T-helper 17 cell (primary cell): ENCODE measurements around the gene ATF3. TPM values are rescaled to one million over a fixed set of nuclear protein-coding genes. Genes with fewer than 3 reads are reported as not detected.
A peak's percentile ranks its signal among the peaks of the same experiment; 100 is the strongest.

Source experiments
- ATAC-seq: fragments of 150-1000 bp; cut with Tn5 transposase; 2 replicates; pipeline ENCODE4 v1.10.0; 2021; ENCODE audit warnings: mild to moderate bottlenecking, moderate library complexity
- DNase-seq, 3 donors: peaks; one replicate each; pipeline versions ENCODE4 v3.0.0 to v3.0.0-alpha.2; 2020 to 2021
- H3K9me3 ChIP-seq: one replicate; pipeline ENCODE4 v1.7.0; 2013; ENCODE audit warnings: low read length, mild to moderate bottlenecking; ENCODE audit not compliant: control insufficient read depth, poor library complexity, severe bottlenecking
- H3K27ac Mint-ChIP-seq: one replicate; pipeline ENCODE4 v1.8.0; 2022; ENCODE audit warnings: mild to moderate bottlenecking, moderate library complexity, mixed read lengths
- H3K27me3 Mint-ChIP-seq: one replicate; pipeline ENCODE4 v1.8.0; 2022; ENCODE audit warnings: mixed read lengths
- H3K36me3 Mint-ChIP-seq: one replicate; pipeline ENCODE4 v1.8.0; 2022; ENCODE audit warnings: low read depth, mixed read lengths
- H3K4me1 Mint-ChIP-seq: one replicate; pipeline ENCODE4 v1.8.0; 2022; ENCODE audit warnings: mild to moderate bottlenecking, mixed read lengths
- H3K4me3 Mint-ChIP-seq: one replicate; pipeline ENCODE4 v1.8.0; 2022; ENCODE audit warnings: mild to moderate bottlenecking, moderate library complexity, mixed read lengths
- total RNA-seq, 4 donors: library from RNA in 2 of 4; stranded (reverse) in 2 of 4; gene quantifications; one replicate each; pipeline ENCODE4 v1.2.3 and lab custom pipeline; 2022 to 2026

ATF3 gene
- total RNA-seq, 2 donors from 2014 or later: 53.0 to 72.5 TPM

DNA sequence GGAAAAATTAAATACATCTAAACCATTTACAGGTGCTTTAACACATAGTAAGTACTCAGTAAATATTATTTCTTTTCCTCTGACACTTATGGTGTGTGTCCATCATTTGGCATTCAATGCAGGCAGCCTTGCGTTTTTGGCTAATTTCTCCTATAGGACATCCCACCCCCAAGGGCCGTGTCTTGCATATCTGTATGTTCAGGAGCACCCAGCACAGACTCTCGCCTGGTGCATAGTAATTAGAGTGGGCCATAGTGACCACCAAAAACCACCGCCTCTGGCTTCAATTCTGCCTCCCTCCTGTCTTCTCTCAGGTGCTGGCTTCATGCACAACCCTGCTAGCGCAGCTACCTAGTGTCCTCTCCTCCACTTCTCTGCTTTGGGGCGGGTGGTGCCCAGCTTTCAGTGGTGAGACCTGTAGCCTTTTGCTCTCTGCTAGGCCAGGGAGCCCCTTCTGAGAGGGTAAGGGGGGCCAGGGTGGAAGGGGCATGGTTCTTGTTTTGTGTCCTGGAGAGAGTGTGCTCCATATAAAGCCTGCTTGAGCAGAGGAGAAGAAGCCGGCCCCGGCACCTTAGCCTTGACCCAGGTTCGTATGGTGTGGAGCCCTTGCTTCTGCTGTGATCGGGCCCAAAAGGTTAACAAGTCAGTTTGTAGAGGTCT is 57.7 kb downstream of the ATF3 start:
- H3K9me3 ChIP-seq: no peaks in the 10 kb centered on the region
- no peak overlapping the region for H3K27ac Mint-ChIP-seq
- ATAC-seq (no peak), DNase-seq (no peak)
- H3K4me3 Mint-ChIP-seq: no peak overlapping the region
- H3K4me1 Mint-ChIP-seq: peaks cover 6% of the 10 kb centered on the region
- H3K27me3 Mint-ChIP-seq: peaks cover 29% of the 10 kb centered on the region
- H3K36me3 Mint-ChIP-seq: no peaks in the 10 kb centered on the region

GRCh38 chr1:212667223-212668139 is 58.9 kb downstream of the ATF3 start:
- ATAC-seq (no peak), DNase-seq (no peak)
- no peak overlapping the region for H3K27ac Mint-ChIP-seq
- peak overlapping the region; percentile 9 for H3K4me3 Mint-ChIP-seq
- peaks cover 6% of the 10 kb centered on the region for H3K4me1 Mint-ChIP-seq
- H3K27me3 Mint-ChIP-seq: peaks cover 35% of the 10 kb centered on the region
- H3K9me3 ChIP-seq: no peaks in the 10 kb centered on the region
- no peaks in the 10 kb centered on the region for H3K36me3 Mint-ChIP-seq

- H3K9me3 ChIP-seq: no peaks in the 10 kb centered on the region
- Mint-ChIP-seq H3K4me3 (no peak overlapping the region), H3K27ac (no peak overlapping the region), H3K4me1 (peaks cover 6% of the 10 kb centered on the region), H3K27me3 (peaks cover 35% of the 10 kb centered on the region), H3K36me3 (no peaks in the 10 kb centered on the region)
- ATAC-seq: no peak
- DNase-seq: no peak
These were observed 59.9 kb downstream of the ATF3 start for GRCh38 chr1:212668477-212668876.

DNA sequence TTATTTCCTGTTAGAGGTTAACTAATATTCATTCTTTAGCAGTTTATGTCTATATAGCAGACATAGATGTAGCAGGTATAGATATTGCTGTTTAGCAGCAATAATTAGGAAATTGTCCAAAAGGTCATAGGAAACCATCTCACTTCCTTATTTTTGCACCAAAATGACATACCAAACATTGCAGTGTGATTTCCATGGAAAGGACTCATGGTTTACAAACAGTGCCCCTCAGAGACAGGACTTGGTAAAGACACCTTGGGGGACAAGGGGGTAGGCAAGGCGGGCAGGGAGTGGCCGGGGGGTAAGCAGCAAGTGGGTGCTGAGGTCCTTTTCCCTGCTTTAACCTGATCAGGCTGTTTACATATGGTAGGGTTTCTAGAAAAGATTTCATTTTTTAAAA is 60.5 kb downstream of the ATF3 start:
- Mint-ChIP-seq H3K27me3 (peaks cover 35% of the 10 kb centered on the region), H3K4me3 (no peak overlapping the region), H3K27ac (no peak overlapping the region), H3K4me1 (peaks cover 6% of the 10 kb centered on the region), H3K36me3 (no peaks in the 10 kb centered on the region)
- ATAC-seq (no peak), DNase-seq (no peak)
- no peaks in the 10 kb centered on the region for H3K9me3 ChIP-seq

- no peak overlapping the region for H3K4me3 Mint-ChIP-seq
- H3K27me3 Mint-ChIP-seq: peaks cover 35% of the 10 kb centered on the region
- H3K27ac Mint-ChIP-seq: no peak overlapping the region
- no peak for ATAC-seq
- H3K9me3 ChIP-seq: no peaks in the 10 kb centered on the region
- H3K36me3 Mint-ChIP-seq: no peaks in the 10 kb centered on the region
- H3K4me1 Mint-ChIP-seq: peaks cover 6% of the 10 kb centered on the region
- DNase-seq: no peak
These were observed 61.0 kb downstream of the ATF3 start for GRCh38 chr1:212669600-212669999.

GRCh38 chr1:212670301-212670700 is 61.7 kb downstream of the ATF3 start:
- Mint-ChIP-seq H3K4me1 (peaks cover 4% of the 10 kb centered on the region), H3K27ac (no peak overlapping the region), H3K4me3 (no peak overlapping the region), H3K27me3 (peaks cover 35% of the 10 kb centered on the region), H3K36me3 (no peaks in the 10 kb centered on the region)
- no peak for DNase-seq
- ATAC-seq: no peak
- H3K9me3 ChIP-seq: no peaks in the 10 kb centered on the region

Other genes with a start within 250 kb of the ATF3 start
- 1 to 10 TPM; 4.7 to 8.2 TPM for gene PACC1, start 193.9 kb upstream of the ATF3 start, total RNA-seq
- gene NENF, start 175.8 kb upstream of the ATF3 start, total RNA-seq: 10 to 100 TPM; 15.4 to 23.3 TPM
- gene BATF3, start 91.1 kb downstream of the ATF3 start, total RNA-seq: under 1 TPM; 0.20 to 0.34 TPM
- 10 to 100 TPM; 18.6 to 20.3 TPM for gene NSL1, start 183.0 kb downstream of the ATF3 start, total RNA-seq
- 10 to 100 TPM; 16.1 to 16.2 TPM for gene TATDN3, start 183.1 kb downstream of the ATF3 start, total RNA-seq
- not detected for gene SPATA45, start 238.9 kb downstream of the ATF3 start, total RNA-seq
- gene FLVCR1, start 249.5 kb downstream of the ATF3 start, total RNA-seq: 10 to 100 TPM; 10.7 to 11.2 TPM